ENCODE measurements around the gene SLC47A1.

SLC47A1 gene

GRCh38 chr17:19565817-19566575 lies 32.3 kb downstream of the SLC47A1 start:
- TF ChIP-seq REST (IDR thresholded peaks at IDR 0.05; ENCODE audit: insufficient read depth in 1 of 2, low read depth in 2 of 2, low read length in 2 of 2), result no peak
- TF ChIP-seq POLR2AphosphoS5 (IDR thresholded peaks at IDR 0.05; ENCODE audit: low read depth, low read length), result no peak
- no peak for TF ChIP-seq SIN3A (IDR thresholded peaks at IDR 0.05; ENCODE audit: borderline replicate concordance, insufficient read depth, low read length)
- no peak for TF ChIP-seq TAF1 (IDR thresholded peaks at IDR 0.05; ENCODE audit: borderline replicate concordance, insufficient read depth, low read length)
- TF ChIP-seq FOXP2 (optimal IDR thresholded peaks at IDR 0.05; ENCODE audit: borderline replicate concordance, extremely low read depth, extremely low read length, insufficient read depth), result no peak

- TF ChIP-seq TAF1 (IDR thresholded peaks at IDR 0.05; ENCODE audit: borderline replicate concordance, insufficient read depth, low read length), result no peak
- TF ChIP-seq SIN3A (IDR thresholded peaks at IDR 0.05; ENCODE audit: borderline replicate concordance, insufficient read depth, low read length), result no peak
- TF ChIP-seq FOXP2 (optimal IDR thresholded peaks at IDR 0.05; ENCODE audit: borderline replicate concordance, extremely low read depth, extremely low read length, insufficient read depth), result no peak
- no peak for TF ChIP-seq REST (IDR thresholded peaks at IDR 0.05; ENCODE audit: insufficient read depth in 1 of 2, low read depth in 2 of 2, low read length in 2 of 2)
- no peak for TF ChIP-seq POLR2AphosphoS5 (IDR thresholded peaks at IDR 0.05; ENCODE audit: low read depth, low read length)
Measured at GRCh38 chr17:19567216-19568015, 33.8 kb downstream of the SLC47A1 start.

- no peak for TF ChIP-seq POLR2AphosphoS5 (IDR thresholded peaks at IDR 0.05; ENCODE audit: low read depth, low read length)
- TF ChIP-seq SIN3A (IDR thresholded peaks at IDR 0.05; ENCODE audit: borderline replicate concordance, insufficient read depth, low read length), result no peak
- no peak for TF ChIP-seq FOXP2 (optimal IDR thresholded peaks at IDR 0.05; ENCODE audit: borderline replicate concordance, extremely low read depth, extremely low read length, insufficient read depth)
- no peak for TF ChIP-seq TAF1 (IDR thresholded peaks at IDR 0.05; ENCODE audit: borderline replicate concordance, insufficient read depth, low read length)
- no peak for TF ChIP-seq REST (IDR thresholded peaks at IDR 0.05; ENCODE audit: insufficient read depth in 1 of 2, low read depth in 2 of 2, low read length in 2 of 2)
Measured at GRCh38 chr17:19568016-19568350, 34.3 kb downstream of the SLC47A1 start.

- TF ChIP-seq REST (IDR thresholded peaks at IDR 0.05; ENCODE audit: insufficient read depth in 1 of 2, low read depth in 2 of 2, low read length in 2 of 2), result no peak
- TF ChIP-seq FOXP2 (optimal IDR thresholded peaks at IDR 0.05; ENCODE audit: borderline replicate concordance, extremely low read depth, extremely low read length, insufficient read depth), result no peak
- no peak for TF ChIP-seq TAF1 (IDR thresholded peaks at IDR 0.05; ENCODE audit: borderline replicate concordance, insufficient read depth, low read length)
- no peak for TF ChIP-seq POLR2AphosphoS5 (IDR thresholded peaks at IDR 0.05; ENCODE audit: low read depth, low read length)
- TF ChIP-seq SIN3A (IDR thresholded peaks at IDR 0.05; ENCODE audit: borderline replicate concordance, insufficient read depth, low read length), result no peak
Measured at GRCh38 chr17:19569785-19570543, 36.3 kb downstream of the SLC47A1 start.
